Measurements from ENCODE around the gene STRAP. TPM values are rescaled to one million over a fixed set of nuclear protein-coding genes. Genes with fewer than 3 reads are reported as not detected.
"Not testable (repeated sequence)": the region's sequence is repeated elsewhere in the genome, so short reads cannot be mapped to it uniquely, and the experiment has no call there.

The STRAP gene
- total RNA-seq, 6 donors from 2014 or later, result 16.8 to 68.4 (median 53.9) TPM

- peaks cover 0 to 12% (median 0%) of the 10 kb centered on the region in 4 donors for H3K36me3 ChIP-seq
- H3K27me3 ChIP-seq, result no peaks in the 10 kb centered on the region
- H3K27ac ChIP-seq, result peak within 1 kb of the TSS; percentile 92 to 98 (median 93)
- WGBS, 2 donors, result 0 to 1% methylated on average over 34 to 39 of the region's 59 CpGs
- H3K4me1 ChIP-seq, result peaks cover 0 to 18% (median 10%) of the 10 kb centered on the region in 4 donors
- ATAC-seq (ENCODE audit: low FRiP score in 2 of 2), result peak; percentile 93 to 99
- H3K4me3 ChIP-seq, result peak within 1 kb of the TSS; percentile 56 to 68 (median 66)
- DNase-seq, result peak; percentile 90 to 97
- TF ChIP-seq POLR2A (IDR thresholded peaks at IDR 0.05), result peak; percentile 85 to 97 (median 94)
- peak; percentile 67 to 91 for TF ChIP-seq POLR2AphosphoS5 (IDR thresholded peaks at IDR 0.05)
- TF ChIP-seq EP300 (IDR thresholded peaks at IDR 0.05), result no peak
- peak in 4 of 6 experiments; percentile 27 to 30 (median 28) for TF ChIP-seq CTCF (IDR thresholded peaks at IDR 0.05)
- no peaks in the 10 kb centered on the region for H3K9me3 ChIP-seq
Observed at GRCh38 chr12:15910864-15911721, 28.9 kb downstream of the STRAP start, which contains the start of gene DERA. TSS of gene DERA (plus strand) at chr12:15911332. CDS start at chr12:15911384, 52 bp downstream.

- H3K4me1 ChIP-seq, result peaks cover 0 to 18% (median 10%) of the 10 kb centered on the region in 4 donors
- ATAC-seq (ENCODE audit: low FRiP score in 2 of 2), result peak; percentile 20 to 46
- not testable (repeated sequence) for H3K9me3 ChIP-seq, H3K27me3 ChIP-seq, DNase-seq, H3K36me3 ChIP-seq
- 0 to 22% methylated on average over 4 to 5 of the region's 5 CpGs for WGBS, 2 donors
- H3K4me3 ChIP-seq, result peak overlapping the region; percentile 56 to 68 (median 66)
- peak overlapping the region; percentile 92 to 98 (median 93) for H3K27ac ChIP-seq
Observed at GRCh38 chr12:15911931-15912330, 29.7 kb downstream of the STRAP start.

- H3K4me1 ChIP-seq, result peaks cover 0 to 18% (median 10%) of the 10 kb centered on the region in 4 donors
- ATAC-seq (ENCODE audit: low FRiP score in 2 of 2); H3K27ac ChIP-seq; H3K27me3 ChIP-seq; DNase-seq; H3K9me3 ChIP-seq; H3K4me3 ChIP-seq; H3K36me3 ChIP-seq: not testable (repeated sequence)
- WGBS, 2 donors, result 86 to 92% methylated on average over 5 of the region's 5 CpGs
Observed at GRCh38 chr12:15914131-15914530, 31.9 kb downstream of the STRAP start.

- no peak overlapping the region for H3K27ac ChIP-seq
- peak in 1 of 2 donors; percentile 46 for DNase-seq
- no peaks in the 10 kb centered on the region for H3K36me3 ChIP-seq
- H3K27me3 ChIP-seq, result no peaks in the 10 kb centered on the region
- ATAC-seq (ENCODE audit: low FRiP score in 2 of 2), result no peak
- no peaks in the 10 kb centered on the region for H3K9me3 ChIP-seq
- H3K4me1 ChIP-seq, result peaks cover 0 to 7% (median under 1%) of the 10 kb centered on the region in 4 donors
- TF ChIP-seq EP300 (IDR thresholded peaks at IDR 0.05) (no peak), POLR2AphosphoS5 (IDR thresholded peaks at IDR 0.05) (no peak), POLR2A (IDR thresholded peaks at IDR 0.05) (no peak), CTCF (IDR thresholded peaks at IDR 0.05) (no peak)
- 94 to 98% methylated on average over 7 of the region's 7 CpGs for WGBS, 2 donors
- H3K4me3 ChIP-seq, result no peak overlapping the region
Observed at GRCh38 chr12:15918066-15918465, 35.9 kb downstream of the STRAP start.

GRCh38 chr12:15919418-15919817 lies 37.2 kb downstream of the STRAP start:
- Histone ChIP-seq H3K9me3 (no peaks in the 10 kb centered on the region), H3K4me3 (no peak overlapping the region), H3K4me1 (peaks cover 0 to under 1% (median 0%) of the 10 kb centered on the region in 4 donors), H3K27ac (no peak overlapping the region), H3K36me3 (no peaks in the 10 kb centered on the region), H3K27me3 (no peaks in the 10 kb centered on the region)
- DNase-seq, result no peak
- 77 to 86% methylated on average over 2 of the region's 2 CpGs for WGBS, 2 donors
- no peak for ATAC-seq (ENCODE audit: low FRiP score in 2 of 2)
- TF ChIP-seq CTCF (IDR thresholded peaks at IDR 0.05), result no peak
- no peak for TF ChIP-seq POLR2A (IDR thresholded peaks at IDR 0.05)
- no peak for TF ChIP-seq POLR2AphosphoS5 (IDR thresholded peaks at IDR 0.05)
- no peak for TF ChIP-seq EP300 (IDR thresholded peaks at IDR 0.05)
